HepG2 (cell line): Measurements from ENCODE around the gene INKA1. TPM values are rescaled to one million over a fixed set of nuclear protein-coding genes. Genes with fewer than 3 reads are reported as not detected.

ENCODE experiments used
- ARNT ChIP-seq: fragments of 450-650 bp; IDR thresholded peaks from 2 replicates; pipeline ENCODE4 v1.6.1; 2017
- CREB1 ChIP-seq, 2 experiments: fragments of 450-650 bp in 1 of 2; IDR thresholded peaks; 2 replicates each; pipeline ENCODE4 v1.6.1; 2016 to 2017; ENCODE audit warnings: control low read depth in 1 of 2, mild to moderate bottlenecking in 1 of 2, missing compliant biosample characterization in 1 of 2, missing genetic modification characterization in 1 of 2
- CTCF ChIP-seq: sonication (generic); formaldehyde crosslinking; IDR thresholded peaks from 2 replicates; pipeline ENCODE4 v1.5.0; 2020; ENCODE audit warnings: mild to moderate bottlenecking, missing genetic modification reagents, moderate library complexity
- E2F1 ChIP-seq: sonication (generic); formaldehyde crosslinking; IDR thresholded peaks from 2 replicates; pipeline ENCODE4 v1.5.0; 2020; ENCODE audit warnings: missing genetic modification reagents
- GTF3A ChIP-seq: sonication (generic); formaldehyde crosslinking; conservative IDR thresholded peaks from 2 replicates; pipeline ENCODE4 v1.4.0; 2020; ENCODE audit warnings: mild to moderate bottlenecking, missing genetic modification reagents
- HMGXB4 ChIP-seq, 2 experiments: sonication (generic) in 1 of 2; formaldehyde crosslinking in 1 of 2; IDR thresholded peaks; 2 replicates each; pipeline versions ENCODE4 v1.4.0 to v1.6.1; 2018 to 2020; ENCODE audit warnings: missing genetic modification reagents in 2 of 2, borderline replicate concordance in 1 of 2, low read depth in 1 of 2, mild to moderate bottlenecking in 1 of 2, missing biosample characterization in 1 of 2
- MAX ChIP-seq: IDR thresholded peaks from 2 replicates; pipeline ENCODE4 v1.6.1; 2012; ENCODE audit warnings: inconsistent platforms
- PRDM10 ChIP-seq: sonication (generic); formaldehyde crosslinking; IDR thresholded peaks from 2 replicates; pipeline ENCODE4 v1.4.0; 2020; ENCODE audit warnings: low read depth, missing genetic modification reagents
- RBM22 ChIP-seq: fragments of 200-400 bp; formaldehyde crosslinking; optimal IDR thresholded peaks from 2 replicates; pipeline ENCODE3; 2017; ENCODE audit warnings: mild to moderate bottlenecking, low read length, moderate library complexity
- TCF7 ChIP-seq: sonication (generic); IDR thresholded peaks from 2 replicates; pipeline ENCODE4 v1.6.1; 2016; ENCODE audit warnings: antibody characterized with exemption, low read depth
- ZC3H13 ChIP-seq: sonication (generic); formaldehyde crosslinking; IDR thresholded peaks from 2 replicates; pipeline ENCODE4 v1.8.1; 2023; ENCODE audit warnings: mild to moderate bottlenecking, missing genetic modification reagents, moderate library complexity
- ZFY ChIP-seq: sonication (generic); formaldehyde crosslinking; IDR thresholded peaks from 2 replicates; pipeline ENCODE4 v1.4.0; 2020; ENCODE audit warnings: missing genetic modification reagents
- ZNF496 ChIP-seq: sonication (generic); formaldehyde crosslinking; IDR thresholded peaks from 2 replicates; pipeline ENCODE4 v1.8.1; 2023; ENCODE audit warnings: mild to moderate bottlenecking, moderate library complexity, missing genetic modification reagents; ENCODE audit not compliant: insufficient replicate concordance
- ZNF562 ChIP-seq: sonication (generic); formaldehyde crosslinking; IDR thresholded peaks from 2 replicates; pipeline ENCODE4 v1.8.0; 2022; ENCODE audit warnings: missing genetic modification reagents, borderline replicate concordance
- ZNF75D ChIP-seq: sonication (generic); formaldehyde crosslinking; IDR thresholded peaks from 2 replicates; pipeline ENCODE4 v1.8.1; 2023; ENCODE audit warnings: missing genetic modification reagents, mild to moderate bottlenecking, borderline replicate concordance
- ZNF770 ChIP-seq: sonication (generic); formaldehyde crosslinking; IDR thresholded peaks from 2 replicates; pipeline ENCODE4 v1.5.0; 2020; ENCODE audit warnings: mild to moderate bottlenecking, missing genetic modification reagents
- ZNF772 ChIP-seq: sonication (generic); formaldehyde crosslinking; IDR thresholded peaks from 2 replicates; pipeline ENCODE4 v1.5.0; 2020; ENCODE audit warnings: mild to moderate bottlenecking, missing genetic modification reagents
- ZNF891 ChIP-seq: sonication (generic); formaldehyde crosslinking; IDR thresholded peaks from 2 replicates; pipeline ENCODE4 v1.5.0; 2020; ENCODE audit warnings: mild to moderate bottlenecking, missing genetic modification reagents
- polyA plus RNA-seq, 8 experiments: library from polyadenylated mRNA; depleted of rRNA in 3 of 8; stranded (reverse) in 7 of 8; unstranded in 1 of 8; fragments of >200 nt; fragmentation: Illumina TruSeq in 4 of 8; extraction: Trizol in 4 of 8; gene quantifications; 2 replicates each; pipeline versions ENCODE4 v1.2.1 to v1.2.3, GENCODE V29; 2011 to 2016; ENCODE audit warnings: low read depth in 4 of 8, missing spikeins in 1 of 8, mixed read lengths in 1 of 8; ENCODE audit not compliant: insufficient read depth in 1 of 8
- total RNA-seq, 5 experiments: library from RNA; depleted of rRNA; stranded (reverse); fragments of >200 nt; fragmentation: Illumina TruSeq; extraction: Trizol; gene quantifications; 2 replicates each; pipeline ENCODE4 v1.2.3, GENCODE V29; 2016; ENCODE audit warnings: low read depth in 1 of 5

Gene INKA1
- total and polyA plus RNA-seq, 2 of the 13 experiments (the other 11 are each of a cell fraction or from before 2014, with no cell fraction given) = 0.22 to 0.41 TPM

- TF ChIP-seq ARNT (no peak), ZFY (peak; percentile 89), RBM22 (no peak), MAX (peak; percentile 96), ZC3H13 (CRISPR knock-in tag) (no peak), E2F1 (no peak), TCF7 (no peak), ZNF75D (CRISPR knock-in tag) (no peak), ZNF562 (CRISPR knock-in tag) (no peak), CREB1 (IDR thresholded peaks at IDR 0.05) (no peak), CREB1 (CRISPR knock-in tag; IDR thresholded peaks at IDR 0.05) (peak; percentile 23; the same call in 1 of the 2 replicates), GTF3A (no peak), PRDM10 (CRISPR knock-in tag) (no peak), ZNF496 (CRISPR knock-in tag) (no peak), ZNF772 (CRISPR knock-in tag) (no peak), HMGXB4 (CRISPR knock-in tag; IDR thresholded peaks at IDR 0.05; ENCODE audit: borderline replicate concordance in 1 of 2, low read depth in 1 of 2) (no peak), ZNF770 (CRISPR knock-in tag) (no peak), ZNF891 (no peak), CTCF (CRISPR knock-in tag) (no peak)
Observed at GRCh38 chr3:49844464-49845183, 41.6 kb downstream of the INKA1 start (continued).
